NCI-H1417 treated with DMSO at 0.1 percent for 48 hours (cell line): Measurements from ENCODE around the gene LY9.

ENCODE experiments used
- DNase-seq: peaks from one replicate; lab custom pipeline; 2025; lab: John Stamatoyannopoulos, UW

The LY9 gene

GRCh38 chr1:160801836-160802580, 6.0 kb downstream of the LY9 start:
- DNase-seq, result no peak

GRCh38 chr1:160806109-160806665, 10.2 kb downstream of the LY9 start:
- DNase-seq, result no peak

GRCh38 chr1:160806784-160807183, 10.8 kb downstream of the LY9 start:
- no peak for DNase-seq

- DNase-seq, result no peak
Measured at GRCh38 chr1:160807247-160807646, 11.3 kb downstream of the LY9 start.

- no peak for DNase-seq
Measured at GRCh38 chr1:160807738-160808137, 11.8 kb downstream of the LY9 start.

- DNase-seq, result no peak
Measured at GRCh38 chr1:160808289-160808688, 12.3 kb downstream of the LY9 start.

GRCh38 chr1:160810486-160810885, 14.5 kb downstream of the LY9 start:
- DNase-seq, result no peak

GRCh38 chr1:160811147-160811546, 15.2 kb downstream of the LY9 start:
- no peak for DNase-seq

GRCh38 chr1:160813215-160813614, 17.2 kb downstream of the LY9 start:
- no peak for DNase-seq

- no peak for DNase-seq
Measured at GRCh38 chr1:160814316-160814715, 18.3 kb downstream of the LY9 start.

GRCh38 chr1:160814856-160815255, 18.9 kb downstream of the LY9 start:
- DNase-seq, result no peak

GRCh38 chr1:160818207-160818937, 22.4 kb downstream of the LY9 start:
- no peak for DNase-seq

GRCh38 chr1:160819186-160819585, 23.2 kb downstream of the LY9 start:
- DNase-seq, result no peak

GRCh38 chr1:160821627-160822026, 25.7 kb downstream of the LY9 start:
- DNase-seq, result no peak

GRCh38 chr1:160823296-160823695, 27.3 kb downstream of the LY9 start:
- no peak for DNase-seq

GRCh38 chr1:160826546-160826945, 30.6 kb downstream of the LY9 start:
- DNase-seq, result no peak

GRCh38 chr1:160827418-160827817, 31.4 kb downstream of the LY9 start:
- DNase-seq, result no peak

GRCh38 chr1:160829766-160830165, 33.8 kb downstream of the LY9 start:
- DNase-seq, result no peak

GRCh38 chr1:160830321-160831153, 34.6 kb downstream of the LY9 start:
- DNase-seq, result no peak

GRCh38 chr1:160834945-160835565, 39.1 kb downstream of the LY9 start:
- DNase-seq, result no peak

- no peak for DNase-seq
Measured at GRCh38 chr1:160835751-160836150, 39.8 kb downstream of the LY9 start.

GRCh38 chr1:160836561-160836960, 40.6 kb downstream of the LY9 start:
- no peak for DNase-seq
